Measurements from ENCODE around the gene PLA2G2D. TPM values are rescaled to one million over a fixed set of nuclear protein-coding genes. Genes with fewer than 3 reads are reported as not detected.

Gene PLA2G2D
- total and polyA plus RNA-seq, 2 experiments from 2014 or later, result not detected

GRCh38 chr1:20112279-20113000 is 6.9 kb downstream of the PLA2G2D start:
- 85% methylated on average over 3 of the region's 3 CpGs for WGBS (ENCODE audit: low lambda C conversion rate, missing lambda C conversion rate)
- TF ChIP-seq CTCF (IDR thresholded peaks at IDR 0.05; ENCODE audit: poor library complexity) (no peak), EZH2phosphoT487 (IDR thresholded peaks at IDR 0.05; ENCODE audit: low read depth, severe bottlenecking, unreplicated experiment) (no peak), EZH2 (IDR thresholded peaks at IDR 0.05; ENCODE audit: borderline replicate concordance) (no peak)
- H4K20me1 ChIP-seq (ENCODE audit: insufficient read depth, poor library complexity, severe bottlenecking), result no peaks in the 10 kb centered on the region
- H2AFZ ChIP-seq, result no peak overlapping the region
- no peaks in the 10 kb centered on the region for H3K9me3 ChIP-seq (ENCODE audit: low read depth)
- H3K27me3 ChIP-seq, result no peaks in the 10 kb centered on the region
- no peak overlapping the region for H3K4me2 ChIP-seq
- H3K9me2 ChIP-seq (replicated peaks; ENCODE audit: insufficient read depth), result no peaks in the 10 kb centered on the region
- no peaks in the 10 kb centered on the region for H3K36me3 ChIP-seq (replicated peaks; ENCODE audit: insufficient read depth, low read depth)
- peaks cover 5% of the 10 kb centered on the region for H3K4me1 ChIP-seq (ENCODE audit: insufficient read depth)
- DNase-seq (ENCODE audit: low spot score), result no peak
- no peak overlapping the region for H3K27ac ChIP-seq
- no peak overlapping the region for H3K4me3 ChIP-seq
- no peaks in the 10 kb centered on the region for H3K79me2 ChIP-seq

- no peaks in the 10 kb centered on the region for H3K9me2 ChIP-seq (replicated peaks; ENCODE audit: insufficient read depth)
- peaks cover 5% of the 10 kb centered on the region for H3K4me1 ChIP-seq (ENCODE audit: insufficient read depth)
- no peaks in the 10 kb centered on the region for H4K20me1 ChIP-seq (ENCODE audit: insufficient read depth, poor library complexity, severe bottlenecking)
- H3K4me2 ChIP-seq, result no peak overlapping the region
- H3K79me2 ChIP-seq, result no peaks in the 10 kb centered on the region
- H3K4me3 ChIP-seq, result no peak overlapping the region
- no peak overlapping the region for H3K27ac ChIP-seq
- H3K27me3 ChIP-seq, result no peaks in the 10 kb centered on the region
- no peak for DNase-seq (ENCODE audit: low spot score)
- no peak for TF ChIP-seq EZH2phosphoT487 (IDR thresholded peaks at IDR 0.05; ENCODE audit: low read depth, severe bottlenecking, unreplicated experiment)
- WGBS (ENCODE audit: low lambda C conversion rate, missing lambda C conversion rate), result 96% methylated on average over 5 of the region's 5 CpGs
- H3K36me3 ChIP-seq (replicated peaks; ENCODE audit: insufficient read depth, low read depth), result no peaks in the 10 kb centered on the region
- no peaks in the 10 kb centered on the region for H3K9me3 ChIP-seq (ENCODE audit: low read depth)
- H2AFZ ChIP-seq, result no peak overlapping the region
Measured at GRCh38 chr1:20111452-20111851, 7.9 kb downstream of the PLA2G2D start.

GRCh38 chr1:20110679-20111078 is 8.7 kb downstream of the PLA2G2D start:
- Histone ChIP-seq H3K9me3 (ENCODE audit: low read depth) (no peaks in the 10 kb centered on the region), H3K79me2 (no peaks in the 10 kb centered on the region), H2AFZ (no peak overlapping the region), H3K27ac (no peak overlapping the region), H3K4me1 (ENCODE audit: insufficient read depth) (peaks cover 5% of the 10 kb centered on the region), H3K4me3 (no peak overlapping the region), H3K9me2 (replicated peaks; ENCODE audit: insufficient read depth) (no peaks in the 10 kb centered on the region), H3K36me3 (replicated peaks; ENCODE audit: insufficient read depth, low read depth) (no peaks in the 10 kb centered on the region), H3K27me3 (no peaks in the 10 kb centered on the region), H4K20me1 (ENCODE audit: insufficient read depth, poor library complexity, severe bottlenecking) (no peaks in the 10 kb centered on the region), H3K4me2 (no peak overlapping the region)
- 77% methylated on average over 12 of the region's 12 CpGs for WGBS (ENCODE audit: low lambda C conversion rate, missing lambda C conversion rate)
- TF ChIP-seq EZH2phosphoT487 (IDR thresholded peaks at IDR 0.05; ENCODE audit: low read depth, severe bottlenecking, unreplicated experiment) (no peak), EZH2 (IDR thresholded peaks at IDR 0.05; ENCODE audit: borderline replicate concordance) (no peak), CTCF (IDR thresholded peaks at IDR 0.05; ENCODE audit: poor library complexity) (no peak)
- no peak for DNase-seq (ENCODE audit: low spot score)

DNA sequence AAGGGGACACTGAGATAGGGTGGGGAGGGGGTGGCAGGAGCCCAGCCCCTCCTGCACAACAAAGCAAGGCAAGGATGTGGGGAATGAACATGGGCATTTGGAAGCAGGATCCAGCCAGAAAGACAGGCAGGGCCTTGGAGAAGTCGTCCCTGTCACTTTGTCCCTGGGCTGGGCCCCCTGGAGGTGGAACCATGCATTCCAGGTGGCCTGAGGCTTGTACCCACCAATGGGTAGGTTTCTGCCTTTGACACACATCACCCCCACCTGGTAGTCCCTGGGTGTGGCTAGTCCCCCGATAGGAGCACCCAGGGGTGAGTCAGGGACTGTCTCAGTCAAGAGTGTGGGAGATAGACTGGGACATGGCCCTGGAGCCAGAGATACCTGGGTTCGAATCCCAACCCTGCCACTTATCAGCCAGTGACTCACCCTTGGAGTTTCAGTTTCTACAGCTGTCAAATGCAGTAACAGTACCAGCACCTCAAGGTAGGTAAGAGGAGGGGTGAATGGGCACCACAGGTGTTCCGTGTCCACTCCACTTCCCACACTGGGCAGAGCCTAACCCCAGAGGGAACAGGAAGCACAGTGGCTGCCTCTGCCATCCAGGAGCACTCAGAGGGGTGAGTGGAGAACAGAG is 10.0 kb downstream of the PLA2G2D start:
- H3K9me2 ChIP-seq (replicated peaks; ENCODE audit: insufficient read depth), result no peaks in the 10 kb centered on the region
- H3K79me2 ChIP-seq, result no peaks in the 10 kb centered on the region
- TF ChIP-seq EZH2 (IDR thresholded peaks at IDR 0.05; ENCODE audit: borderline replicate concordance), result no peak
- no peak overlapping the region for H2AFZ ChIP-seq
- DNase-seq (ENCODE audit: low spot score), result no peak
- H3K4me3 ChIP-seq, result no peak overlapping the region
- H3K4me2 ChIP-seq, result no peak overlapping the region
- H3K4me1 ChIP-seq (ENCODE audit: insufficient read depth), result peaks cover 5% of the 10 kb centered on the region
- no peak overlapping the region for H3K27ac ChIP-seq
- H3K27me3 ChIP-seq, result no peaks in the 10 kb centered on the region
- H4K20me1 ChIP-seq (ENCODE audit: insufficient read depth, poor library complexity, severe bottlenecking), result no peaks in the 10 kb centered on the region
- no peaks in the 10 kb centered on the region for H3K36me3 ChIP-seq (replicated peaks; ENCODE audit: insufficient read depth, low read depth)
- 90% methylated on average over 4 of the region's 4 CpGs for WGBS (ENCODE audit: low lambda C conversion rate, missing lambda C conversion rate)
- no peaks in the 10 kb centered on the region for H3K9me3 ChIP-seq (ENCODE audit: low read depth)
